ENCODE measurements around the gene MBOAT1.

Gene MBOAT1

GRCh38 chr6:20197251-20197650 is 15.0 kb downstream of the MBOAT1 start:
- DNase-seq (ENCODE audit: low read depth), result peak; percentile 50
- TF ChIP-seq CTCF (conservative IDR thresholded peaks at IDR 0.05; ENCODE audit: low read length), result no peak

GRCh38 chr6:20192625-20193024 is 19.6 kb downstream of the MBOAT1 start:
- no peak for TF ChIP-seq CTCF (conservative IDR thresholded peaks at IDR 0.05; ENCODE audit: low read length)
- H3K4me3 ChIP-seq (ENCODE audit: low read length), result no peak overlapping the region
- no peak for DNase-seq (ENCODE audit: low read depth)

More at GRCh38 chr6:20197251-20197650, 15.0 kb downstream of the MBOAT1 start:
- no peak overlapping the region for H3K4me3 ChIP-seq (ENCODE audit: low read length)

- H3K4me3 ChIP-seq (ENCODE audit: low read length), result no peak overlapping the region
- TF ChIP-seq CTCF (conservative IDR thresholded peaks at IDR 0.05; ENCODE audit: low read length), result no peak
- DNase-seq (ENCODE audit: low read depth), result no peak
Measured at GRCh38 chr6:20191992-20192391, 20.3 kb downstream of the MBOAT1 start.

GRCh38 chr6:20188630-20189075 is 23.6 kb downstream of the MBOAT1 start:
- peak; percentile 38 for DNase-seq (ENCODE audit: low read depth)
- no peak for TF ChIP-seq CTCF (conservative IDR thresholded peaks at IDR 0.05; ENCODE audit: low read length)
- H3K4me3 ChIP-seq (ENCODE audit: low read length), result no peak overlapping the region

- peak; percentile 92 for DNase-seq (ENCODE audit: low read depth)
- H3K4me3 ChIP-seq (ENCODE audit: low read length), result no peak overlapping the region
- TF ChIP-seq CTCF (conservative IDR thresholded peaks at IDR 0.05; ENCODE audit: low read length), result no peak
Measured at GRCh38 chr6:20186981-20187380, 25.3 kb downstream of the MBOAT1 start.

- DNase-seq (ENCODE audit: low read depth), result no peak
- TF ChIP-seq CTCF (conservative IDR thresholded peaks at IDR 0.05; ENCODE audit: low read length), result no peak
- H3K4me3 ChIP-seq (ENCODE audit: low read length), result no peak overlapping the region
Measured at GRCh38 chr6:20183706-20184105, 28.6 kb downstream of the MBOAT1 start.

GRCh38 chr6:20182926-20183521 is 29.2 kb downstream of the MBOAT1 start:
- DNase-seq (ENCODE audit: low read depth), result no peak
- no peak for TF ChIP-seq CTCF (conservative IDR thresholded peaks at IDR 0.05; ENCODE audit: low read length)
- no peak overlapping the region for H3K4me3 ChIP-seq (ENCODE audit: low read length)
